Measurements from ENCODE around the gene BSN. TPM values are rescaled to one million over a fixed set of nuclear protein-coding genes. Genes with fewer than 3 reads are reported as not detected.

BSN gene
- total RNA-seq, 4 donors from 2014 or later: 0.04 to 0.59 (median 0.15) TPM

DNA sequence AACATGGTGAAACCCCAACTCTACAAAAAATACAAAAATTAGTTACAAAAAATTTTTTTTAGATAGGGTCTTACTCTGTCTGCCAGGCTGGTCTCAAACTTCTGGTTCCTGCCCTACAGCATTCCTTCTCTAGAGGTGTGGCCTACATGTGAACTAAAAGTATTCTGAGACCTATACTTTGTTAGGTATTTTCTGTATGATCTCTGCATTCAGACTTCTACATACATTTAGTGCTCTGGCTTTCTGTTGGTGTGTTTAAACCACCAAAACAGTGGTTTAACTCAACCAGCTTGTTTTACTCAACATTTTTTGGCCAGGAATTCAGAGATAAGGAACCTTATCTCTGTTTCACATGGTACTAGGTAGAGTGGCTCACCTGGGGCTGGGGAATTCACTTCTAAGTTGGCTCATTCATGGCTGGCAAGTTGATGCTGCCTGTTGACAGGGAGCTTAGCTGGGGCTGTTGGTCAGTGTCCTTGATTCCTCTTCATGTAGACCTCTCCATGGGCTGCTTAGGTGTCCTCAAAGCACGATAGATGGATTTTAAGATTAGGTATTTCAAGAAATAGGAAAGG lies 41.4 kb upstream of the BSN start:
- WGBS: 100% methylated on average over 1 of the region's 1 CpG
- Histone ChIP-seq H3K27ac (no peak overlapping the region), H3K4me1 (no peaks in the 10 kb centered on the region), H3K4me3 (no peak overlapping the region), H3K36me3 (peaks cover 38% of the 10 kb centered on the region), H3K27me3 (no peaks in the 10 kb centered on the region), H3K9me3 (no peaks in the 10 kb centered on the region)
- no peak for DNase-seq (ENCODE audit: low spot score in 2 of 2)
- TF ChIP-seq POLR2A (IDR thresholded peaks at IDR 0.05) (no peak), EP300 (IDR thresholded peaks at IDR 0.05) (no peak), POLR2AphosphoS5 (IDR thresholded peaks at IDR 0.05) (no peak)
- TF ChIP-seq, protein P1, sequence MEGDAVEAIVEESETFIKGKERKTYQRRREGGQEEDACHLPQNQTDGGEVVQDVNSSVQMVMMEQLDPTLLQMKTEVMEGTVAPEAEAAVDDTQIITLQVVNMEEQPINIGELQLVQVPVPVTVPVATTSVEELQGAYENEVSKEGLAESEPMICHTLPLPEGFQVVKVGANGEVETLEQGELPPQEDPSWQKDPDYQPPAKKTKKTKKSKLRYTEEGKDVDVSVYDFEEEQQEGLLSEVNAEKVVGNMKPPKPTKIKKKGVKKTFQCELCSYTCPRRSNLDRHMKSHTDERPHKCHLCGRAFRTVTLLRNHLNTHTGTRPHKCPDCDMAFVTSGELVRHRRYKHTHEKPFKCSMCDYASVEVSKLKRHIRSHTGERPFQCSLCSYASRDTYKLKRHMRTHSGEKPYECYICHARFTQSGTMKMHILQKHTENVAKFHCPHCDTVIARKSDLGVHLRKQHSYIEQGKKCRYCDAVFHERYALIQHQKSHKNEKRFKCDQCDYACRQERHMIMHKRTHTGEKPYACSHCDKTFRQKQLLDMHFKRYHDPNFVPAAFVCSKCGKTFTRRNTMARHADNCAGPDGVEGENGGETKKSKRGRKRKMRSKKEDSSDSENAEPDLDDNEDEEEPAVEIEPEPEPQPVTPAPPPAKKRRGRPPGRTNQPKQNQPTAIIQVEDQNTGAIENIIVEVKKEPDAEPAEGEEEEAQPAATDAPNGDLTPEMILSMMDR (IDR thresholded peaks at IDR 0.05): no peak

DNA sequence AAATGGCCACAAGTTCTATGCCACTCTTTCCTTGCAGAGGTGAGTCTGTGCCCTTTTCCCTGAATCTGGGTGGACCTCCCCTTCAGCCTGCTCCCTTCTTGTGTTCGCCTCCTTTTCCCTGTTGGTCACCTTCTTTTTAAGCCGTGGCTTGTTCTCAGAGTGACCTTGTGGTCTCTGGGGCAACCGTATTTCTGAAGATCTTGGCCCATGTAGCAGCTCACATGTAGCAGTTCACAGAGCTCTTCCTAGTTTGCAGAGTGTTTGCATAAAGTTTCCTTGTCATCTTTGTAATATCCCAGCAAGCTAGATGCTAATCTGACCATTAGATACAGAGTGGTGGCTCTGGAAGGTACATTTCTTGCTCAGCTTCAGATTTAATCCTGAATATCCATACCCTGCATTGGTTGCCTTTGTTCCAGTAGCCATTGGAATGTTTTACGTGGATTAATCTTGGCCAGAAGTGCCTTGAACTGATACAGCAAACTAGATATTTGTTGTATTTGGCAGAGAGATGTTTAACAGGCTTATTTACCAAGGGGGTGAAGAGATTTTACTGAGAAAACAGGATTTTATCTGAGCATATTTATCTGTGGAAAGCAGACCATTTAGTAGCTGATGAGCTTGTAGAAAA lies 40.7 kb upstream of the BSN start:
- Histone ChIP-seq H3K27ac (no peak overlapping the region), H3K36me3 (peaks cover 39% of the 10 kb centered on the region), H3K9me3 (no peaks in the 10 kb centered on the region), H3K4me3 (no peak overlapping the region), H3K27me3 (no peaks in the 10 kb centered on the region), H3K4me1 (no peaks in the 10 kb centered on the region)
- DNase-seq (ENCODE audit: low spot score in 2 of 2): no peak
- 81% methylated on average over 4 of the region's 4 CpGs for WGBS
- TF ChIP-seq, protein P1 (IDR thresholded peaks at IDR 0.05): no peak
- TF ChIP-seq POLR2A (IDR thresholded peaks at IDR 0.05): no peak
- TF ChIP-seq EP300 (IDR thresholded peaks at IDR 0.05): no peak
- TF ChIP-seq POLR2AphosphoS5 (IDR thresholded peaks at IDR 0.05): no peak

DNA sequence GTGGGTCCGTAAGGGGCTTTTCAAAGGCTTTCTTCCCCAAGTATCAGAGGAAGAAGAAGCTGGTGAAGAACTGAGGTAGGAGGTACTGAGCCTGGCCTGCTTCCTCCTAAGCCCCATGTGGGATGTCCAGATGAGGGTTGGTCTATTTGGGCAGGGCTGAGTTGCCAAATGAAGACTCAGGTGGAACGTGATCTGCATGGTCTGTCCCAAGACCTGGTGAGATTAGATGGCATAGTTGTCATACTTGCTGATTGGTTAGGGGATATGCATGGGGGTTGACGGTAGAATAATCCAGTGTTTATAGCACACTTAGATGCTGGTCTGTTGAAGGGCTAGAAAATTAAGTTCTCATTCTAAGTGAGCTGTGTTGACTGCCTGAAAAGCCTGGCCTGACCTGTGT lies 36.3 kb upstream of the BSN start:
- Histone ChIP-seq H3K27ac (no peak overlapping the region), H3K27me3 (no peaks in the 10 kb centered on the region), H3K9me3 (no peaks in the 10 kb centered on the region), H3K36me3 (peaks cover 24% of the 10 kb centered on the region), H3K4me3 (no peak overlapping the region), H3K4me1 (peaks cover 19% of the 10 kb centered on the region)
- TF ChIP-seq, protein P1 (IDR thresholded peaks at IDR 0.05): no peak
- no peak for TF ChIP-seq POLR2AphosphoS5 (IDR thresholded peaks at IDR 0.05)
- no peak for TF ChIP-seq POLR2A (IDR thresholded peaks at IDR 0.05)
- TF ChIP-seq EP300 (IDR thresholded peaks at IDR 0.05): no peak
- 84% methylated on average over 3 of the region's 3 CpGs for WGBS
- DNase-seq (ENCODE audit: low spot score in 2 of 2): no peak

DNA sequence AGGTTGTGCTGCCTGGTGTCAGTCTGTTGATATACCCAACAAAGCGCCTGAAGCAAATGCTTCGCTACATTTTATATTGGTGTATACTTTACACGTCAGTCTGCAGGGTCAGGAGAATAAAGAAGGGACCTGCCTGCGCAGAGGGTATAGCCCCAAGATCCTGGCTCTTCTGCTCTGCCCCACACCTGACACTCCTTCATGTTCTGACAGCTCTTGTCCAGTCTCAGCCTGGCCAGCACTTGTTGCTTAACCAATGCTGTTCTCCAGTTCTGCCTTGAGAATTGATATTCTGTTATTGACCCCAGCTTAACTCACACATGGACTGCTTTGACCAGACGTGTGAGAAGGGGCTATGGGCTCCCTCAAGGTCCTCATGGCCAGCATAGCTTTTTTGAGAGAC lies 35.8 kb upstream of the BSN start:
- H3K27ac ChIP-seq: peak overlapping the region; percentile 34
- H3K4me1 ChIP-seq: peaks cover 23% of the 10 kb centered on the region
- TF ChIP-seq POLR2AphosphoS5 (IDR thresholded peaks at IDR 0.05) (no peak), POLR2A (IDR thresholded peaks at IDR 0.05) (no peak), EP300 (IDR thresholded peaks at IDR 0.05) (no peak)
- TF ChIP-seq, protein P1 (IDR thresholded peaks at IDR 0.05): no peak
- no peaks in the 10 kb centered on the region for H3K27me3 ChIP-seq
- no peak overlapping the region for H3K4me3 ChIP-seq
- peaks cover 20% of the 10 kb centered on the region for H3K36me3 ChIP-seq
- WGBS: 82% methylated on average over 5 of the region's 5 CpGs
- no peak for DNase-seq (ENCODE audit: low spot score in 2 of 2)
- H3K9me3 ChIP-seq: no peaks in the 10 kb centered on the region

DNA sequence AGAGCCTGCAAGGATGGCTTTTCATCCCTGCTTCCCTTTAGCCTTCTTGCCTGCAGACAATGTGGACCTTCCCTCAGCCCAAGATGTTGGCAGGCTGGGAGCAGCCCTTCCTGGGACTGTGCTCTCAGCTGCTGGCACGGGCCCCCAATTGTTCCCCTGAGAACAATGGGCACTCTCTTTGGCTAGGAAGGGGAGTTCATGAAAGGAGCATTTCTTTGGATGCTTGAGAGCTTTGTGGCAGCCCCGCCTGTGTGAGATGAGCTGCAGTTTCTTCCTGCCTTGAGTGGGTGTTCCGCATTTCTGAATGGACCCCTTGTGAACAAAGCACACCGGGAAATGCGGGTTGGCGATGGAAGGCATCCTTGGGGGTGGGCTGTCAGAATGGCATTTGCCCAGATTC lies 35.0 kb upstream of the BSN start:
- no peaks in the 10 kb centered on the region for H3K9me3 ChIP-seq
- peak overlapping the region; percentile 34 for H3K27ac ChIP-seq
- no peak overlapping the region for H3K4me3 ChIP-seq
- TF ChIP-seq POLR2AphosphoS5 (IDR thresholded peaks at IDR 0.05) (no peak), EP300 (IDR thresholded peaks at IDR 0.05) (no peak), POLR2A (IDR thresholded peaks at IDR 0.05) (no peak)
- TF ChIP-seq, protein P1 (IDR thresholded peaks at IDR 0.05): no peak
- peaks cover 20% of the 10 kb centered on the region for H3K36me3 ChIP-seq
- no peak for DNase-seq (ENCODE audit: low spot score in 2 of 2)
- 68% methylated on average over 6 of the region's 6 CpGs for WGBS
- H3K27me3 ChIP-seq: no peaks in the 10 kb centered on the region
- H3K4me1 ChIP-seq: peaks cover 32% of the 10 kb centered on the region

Measured in suprapubic skin (tissue), 4 donors.